A673 (cell line): Measurements from ENCODE around the gene PXN. TPM values are rescaled to one million over a fixed set of nuclear protein-coding genes. Genes with fewer than 3 reads are reported as not detected.
"Not testable (repeated sequence)": the region's sequence is repeated elsewhere in the genome, so short reads cannot be mapped to it uniquely, and the experiment has no call there.

ENCODE experiments used
- BruUV-seq: library from RNA; stranded (reverse); fragments of 400-500 nt; replicated peaks from 2 replicates; lab custom pipeline; 2021; lab: Mats Ljungman, UMichigan
- CTCF ChIA-PET: fragments of 300-600 bp; sonication (Branson Sonifier 250); formaldehyde crosslinking; loops from one replicate; lab custom pipeline; 2022; ENCODE audit warnings: antibody characterized with exemption; lab: Charles Lee
- POLR2A ChIA-PET: fragments of 300-600 bp; sonication (Branson Sonifier 250); formaldehyde crosslinking; loops from one replicate; lab custom pipeline; 2022; ENCODE audit warnings: antibody characterized with exemption; ENCODE audit not compliant: low non-redundant PET; lab: Charles Lee
- DNase-seq: peaks from one replicate; pipeline ENCODE4 v3.0.0-alpha.2; 2015; ENCODE audit warnings: low spot score
- H3K27ac ChIP-seq: fragments of 200-600 bp; sonication (generic); 2 replicates; pipeline ENCODE4 v1.5.1; 2016; ENCODE audit warnings: mixed run types, low read depth, mild to moderate bottlenecking, mixed read lengths, antibody characterized with exemption, low read length; ENCODE audit not compliant: poor library complexity, severe bottlenecking
- H3K27me3 ChIP-seq: fragments of 200-600 bp; sonication (generic); replicated peaks from 2 replicates; pipeline ENCODE4 v1.6.1; 2017; ENCODE audit warnings: mixed run types, low read depth, mild to moderate bottlenecking, mixed read lengths, antibody characterized with exemption, low read length; ENCODE audit not compliant: insufficient read depth, poor library complexity
- H3K36me3 ChIP-seq: fragments of 200-600 bp; sonication (generic); 2 replicates; pipeline ENCODE4 v1.6.1; 2016; ENCODE audit warnings: mixed run types, mild to moderate bottlenecking, mixed read lengths, antibody characterized with exemption, low read length; ENCODE audit not compliant: insufficient read depth, poor library complexity, severe bottlenecking
- H3K4me1 ChIP-seq: fragments of 200-600 bp; sonication (generic); 2 replicates; pipeline ENCODE4 v1.6.1; 2017; ENCODE audit warnings: mixed run types, mild to moderate bottlenecking, mixed read lengths, antibody characterized with exemption, low read length; ENCODE audit not compliant: insufficient read depth, poor library complexity, severe bottlenecking
- H3K4me3 ChIP-seq: fragments of 200-600 bp; sonication (generic); 2 replicates; pipeline ENCODE4 v1.5.1; 2016; ENCODE audit warnings: low read depth, mixed run types, mild to moderate bottlenecking, mixed read lengths, low read length; ENCODE audit not compliant: poor library complexity, severe bottlenecking
- H3K9me3 ChIP-seq: fragments of 200-600 bp; sonication (generic); 2 replicates; pipeline ENCODE4 v1.6.1; 2016; ENCODE audit warnings: mixed run types, low read depth, mild to moderate bottlenecking, mixed read lengths, antibody characterized with exemption, low read length; ENCODE audit not compliant: poor library complexity, severe bottlenecking
- EZH2 ChIP-seq: fragments of 200-600 bp; sonication (generic); IDR thresholded peaks from 2 replicates; pipeline ENCODE4 v1.6.1; 2017; ENCODE audit warnings: borderline replicate concordance, low read depth, mild to moderate bottlenecking, mixed read lengths, antibody characterized with exemption, low read length; ENCODE audit not compliant: poor library complexity, severe bottlenecking
- intact Hi-C: fragments of 100-400 bp; cut with micrococcal nuclease; formaldehyde crosslinking; loops from one replicate; pipeline ENCODE4 v1.10.0; 2022; ENCODE audit not compliant: unreplicated experiment
- total RNA-seq: library from RNA; stranded (reverse); gene quantifications from 2 replicates; pipeline ENCODE4 v1.2.3, GENCODE V29; 2021
- TF ChIP-seq, protein P1 (sequence below): fragments of 300-800, 200-600 bp; sonication (generic); conservative IDR thresholded peaks from 2 replicates; pipeline ENCODE4 v1.5.1; 2017; ENCODE audit warnings: low read depth, mild to moderate bottlenecking, antibody characterized with exemption, low read length, moderate library complexity, mixed read lengths

The PXN gene
- total RNA-seq, 1 experiment from 2014 or later: 127 TPM

DNA sequence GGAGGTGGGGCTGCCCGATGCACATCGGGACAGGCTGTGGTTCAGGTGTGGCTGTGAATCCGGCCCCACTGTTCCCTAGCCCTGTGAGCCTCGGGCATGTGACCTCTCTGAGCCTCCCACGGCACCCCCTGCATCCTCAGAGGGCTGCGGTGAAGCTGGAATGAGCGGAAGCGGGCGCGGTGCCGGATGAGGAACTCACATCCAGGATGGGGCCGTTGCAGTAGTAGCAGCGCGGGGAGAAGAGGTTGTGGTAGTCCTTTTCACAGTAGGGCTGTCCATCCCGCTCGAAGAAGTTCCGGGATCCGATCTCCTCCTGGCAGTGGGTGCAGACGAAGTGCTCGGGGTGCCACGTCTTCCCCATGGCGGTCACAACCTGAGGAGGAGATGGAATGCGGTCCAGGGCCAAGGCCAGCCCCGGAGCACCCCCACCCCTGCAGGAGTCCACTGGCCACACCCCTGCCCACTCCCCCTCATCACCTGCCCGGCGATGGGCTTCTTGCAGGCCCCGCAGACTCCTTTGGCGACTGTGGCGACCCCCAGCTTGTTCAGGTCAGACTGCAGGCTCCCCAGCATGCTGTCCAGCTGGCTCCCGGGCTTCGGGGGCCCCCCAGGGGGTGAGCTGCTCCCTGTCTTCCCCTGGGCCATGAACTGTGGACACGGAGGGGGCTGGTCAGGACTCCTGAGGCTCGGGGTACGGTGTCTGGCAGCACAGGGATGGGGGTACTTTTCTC, 50.7 kb downstream of the PXN start:
- Histone ChIP-seq H3K27me3 (no peaks in the 10 kb centered on the region), H3K36me3 (peaks cover 59% of the 10 kb centered on the region), H3K9me3 (no peaks in the 10 kb centered on the region), H3K4me1 (no peaks in the 10 kb centered on the region), H3K27ac (no peak overlapping the region), H3K4me3 (no peak overlapping the region)
- POLR2A ChIA-PET: no interaction called here
- no peak for DNase-seq
- intact Hi-C loops: no loop called here
- CTCF ChIA-PET: interaction anchor here (1.0 kb wide), 1 partner anchor 14 kb away, joined by 4 read pairs; the partner anchor contains the start of gene RPLP0
- TF ChIP-seq, protein P1, sequence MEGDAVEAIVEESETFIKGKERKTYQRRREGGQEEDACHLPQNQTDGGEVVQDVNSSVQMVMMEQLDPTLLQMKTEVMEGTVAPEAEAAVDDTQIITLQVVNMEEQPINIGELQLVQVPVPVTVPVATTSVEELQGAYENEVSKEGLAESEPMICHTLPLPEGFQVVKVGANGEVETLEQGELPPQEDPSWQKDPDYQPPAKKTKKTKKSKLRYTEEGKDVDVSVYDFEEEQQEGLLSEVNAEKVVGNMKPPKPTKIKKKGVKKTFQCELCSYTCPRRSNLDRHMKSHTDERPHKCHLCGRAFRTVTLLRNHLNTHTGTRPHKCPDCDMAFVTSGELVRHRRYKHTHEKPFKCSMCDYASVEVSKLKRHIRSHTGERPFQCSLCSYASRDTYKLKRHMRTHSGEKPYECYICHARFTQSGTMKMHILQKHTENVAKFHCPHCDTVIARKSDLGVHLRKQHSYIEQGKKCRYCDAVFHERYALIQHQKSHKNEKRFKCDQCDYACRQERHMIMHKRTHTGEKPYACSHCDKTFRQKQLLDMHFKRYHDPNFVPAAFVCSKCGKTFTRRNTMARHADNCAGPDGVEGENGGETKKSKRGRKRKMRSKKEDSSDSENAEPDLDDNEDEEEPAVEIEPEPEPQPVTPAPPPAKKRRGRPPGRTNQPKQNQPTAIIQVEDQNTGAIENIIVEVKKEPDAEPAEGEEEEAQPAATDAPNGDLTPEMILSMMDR: no peak
- no peak for TF ChIP-seq EZH2
- no TSS peak for BruUV-seq

DNA sequence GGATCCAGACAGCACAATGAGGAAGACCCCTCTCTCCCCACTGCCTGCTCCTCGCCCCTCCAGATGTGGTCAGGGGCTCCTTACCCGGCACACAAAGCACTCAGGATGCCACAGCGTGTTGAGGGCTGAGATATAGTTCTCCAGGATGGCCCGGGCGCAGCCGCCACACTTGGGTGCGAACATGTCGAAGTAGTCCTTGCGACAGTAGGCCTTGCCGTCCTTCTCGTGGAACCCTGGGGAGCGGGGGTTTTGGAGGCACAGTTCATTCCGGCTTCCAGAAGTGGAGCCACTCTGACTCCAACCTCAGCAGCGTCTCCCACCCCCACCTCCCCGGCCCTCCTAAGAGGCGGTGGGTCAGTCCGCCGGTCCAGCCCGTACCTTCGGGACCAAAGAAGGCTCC, 51.8 kb downstream of the PXN start:
- Histone ChIP-seq H3K27me3 (no peaks in the 10 kb centered on the region), H3K27ac (no peak overlapping the region), H3K9me3 (no peaks in the 10 kb centered on the region), H3K4me3 (no peak overlapping the region), H3K36me3 (peaks cover 51% of the 10 kb centered on the region), H3K4me1 (no peaks in the 10 kb centered on the region)
- DNase-seq: no peak
- TF ChIP-seq, protein P1: no peak
- TF ChIP-seq EZH2: no peak
- CTCF ChIA-PET: no interaction called here
- POLR2A ChIA-PET: no interaction called here
- BruUV-seq: no TSS peak
- intact Hi-C loops: no loop called here

DNA sequence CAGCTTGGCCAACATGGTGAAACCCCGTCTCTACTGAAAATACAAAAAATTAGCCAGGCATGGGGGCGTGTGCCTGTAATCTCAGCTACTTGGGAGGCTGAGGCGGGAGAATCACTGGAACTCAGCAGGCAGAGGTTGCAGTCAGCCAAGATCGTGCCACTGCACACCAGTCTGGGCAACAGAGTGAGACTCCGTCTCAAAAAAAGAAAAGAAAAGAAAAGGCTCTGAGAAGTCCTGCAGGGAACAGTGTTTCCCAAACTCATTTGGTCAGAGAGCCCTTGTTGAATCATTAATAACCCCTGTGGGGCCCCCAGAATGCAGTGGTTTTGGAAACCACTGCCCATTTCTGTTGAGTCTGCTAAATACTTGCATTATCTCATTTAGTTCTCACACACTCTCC, 52.3 kb downstream of the PXN start:
- not testable (repeated sequence) for BruUV-seq
- H3K36me3 ChIP-seq: peaks cover 46% of the 10 kb centered on the region

More for the DNA sequence above, 52.3 kb downstream of the PXN start:
- H3K27ac ChIP-seq, H3K4me3 ChIP-seq, H3K27me3 ChIP-seq, intact Hi-C loops, POLR2A ChIA-PET, H3K9me3 ChIP-seq, DNase-seq, H3K4me1 ChIP-seq: not testable (repeated sequence)
- CTCF ChIA-PET: interaction anchor here (1.1 kb wide), 1 partner anchor 15 kb away, joined by 3 read pairs; no protein-coding TSS in a partner anchor
